Esophagus squamous epithelium (tissue), 4 donors: ENCODE measurements around the gene DGKD.

Experiments used
- CTCF ChIP-seq, 6 experiments: fragments of 450-650 bp in 4 of 6; fragments of 200-600 bp in 2 of 6; sonication (generic) in 2 of 6; IDR thresholded peaks; one replicate each; pipeline ENCODE4 v1.5.1; 2016 to 2019; ENCODE audit warnings: antibody characterized with exemption in 6 of 6, mild to moderate bottlenecking in 4 of 6, moderate library complexity in 4 of 6
- POLR2A ChIP-seq, 4 donors: fragments of 450-650 bp; IDR thresholded peaks; one replicate each; pipeline ENCODE4 v1.6.1; 2017; ENCODE audit warnings: antibody characterized with exemption in 4 of 4, mild to moderate bottlenecking in 4 of 4, moderate library complexity in 3 of 4

DNA sequence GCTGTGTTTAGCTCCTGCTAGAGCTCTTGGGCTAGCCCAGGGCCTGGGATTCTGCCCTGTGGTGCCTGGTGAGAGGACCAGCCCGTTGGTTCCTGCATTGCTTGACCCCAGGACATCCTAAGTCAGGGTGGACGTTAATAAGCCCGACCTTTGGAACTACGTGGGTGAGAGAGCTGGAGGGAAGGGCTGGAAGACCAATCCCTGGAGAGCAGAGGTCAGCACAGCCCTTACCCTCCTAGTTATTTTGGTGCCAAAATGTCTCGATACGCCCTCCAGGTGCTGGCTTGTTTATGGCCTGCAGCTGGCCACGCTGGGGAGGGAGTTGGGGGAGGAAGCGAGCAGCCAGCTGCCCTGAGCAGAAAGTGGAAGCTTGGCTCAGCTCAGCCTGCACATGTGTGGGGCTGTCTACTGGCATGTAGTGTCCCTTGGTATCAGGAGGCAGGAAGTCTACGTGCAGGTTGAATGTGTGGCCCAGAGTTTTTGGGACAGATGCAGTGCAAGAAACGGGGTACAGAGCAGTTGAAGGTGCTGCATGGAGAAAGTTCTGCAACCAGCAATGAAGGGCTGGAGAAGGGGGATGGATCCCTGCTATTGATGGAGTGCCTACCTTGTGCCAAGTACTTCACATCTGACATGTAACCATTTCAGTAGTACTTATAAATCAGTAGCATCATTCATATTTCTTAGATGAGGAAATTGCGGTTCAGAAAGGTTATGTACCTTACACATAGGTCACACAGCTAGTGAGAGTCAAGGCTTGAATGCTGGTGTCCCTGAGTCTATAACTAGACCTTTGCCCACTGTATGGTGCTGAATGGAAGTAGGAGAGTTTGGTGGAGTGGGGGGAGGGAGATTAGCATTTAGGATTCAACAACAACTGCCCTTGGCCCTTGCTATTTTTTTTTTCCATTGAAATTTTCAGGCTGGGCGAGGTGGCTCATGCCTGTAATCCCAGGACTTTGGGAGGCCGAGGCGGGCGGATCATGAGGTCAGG is 5.0 kb upstream of the DGKD start:
- no peak for TF ChIP-seq CTCF (IDR thresholded peaks at IDR 0.05)
- no peak for TF ChIP-seq POLR2A (IDR thresholded peaks at IDR 0.05)
